HepG2 (cell line): ENCODE results near the gene ENHO. TPM values are rescaled to one million over a fixed set of nuclear protein-coding genes. Genes with fewer than 3 reads are reported as not detected.
A peak's percentile ranks its signal among the peaks of the same experiment; 100 is the strongest.

Experiments
- DMAP1 ChIP-seq: IDR thresholded peaks from 2 replicates; pipeline ENCODE4 v1.6.1; 2016
- ETV6 ChIP-seq: sonication (generic); formaldehyde crosslinking; conservative IDR thresholded peaks from 2 replicates; pipeline ENCODE4 v1.4.0; 2020; ENCODE audit warnings: missing genetic modification reagents
- ISX ChIP-seq: sonication (generic); formaldehyde crosslinking; conservative IDR thresholded peaks from 2 replicates; pipeline ENCODE4 v1.5.0; 2020; ENCODE audit warnings: missing genetic modification reagents
- KAT7 ChIP-seq: IDR thresholded peaks from 2 replicates; pipeline ENCODE4 v1.6.1; 2018; ENCODE audit warnings: borderline replicate concordance, missing compliant biosample characterization
- MED8 ChIP-seq: sonication (generic); formaldehyde crosslinking; IDR thresholded peaks from 2 replicates; pipeline ENCODE4 v1.8.1; 2023; ENCODE audit warnings: mild to moderate bottlenecking, missing genetic modification reagents; ENCODE audit not compliant: insufficient replicate concordance
- PRDM4 ChIP-seq: sonication (generic); formaldehyde crosslinking; IDR thresholded peaks from 2 replicates; pipeline ENCODE4 v1.9.0; 2021; ENCODE audit warnings: missing genetic modification reagents, borderline replicate concordance
- RAD21 ChIP-seq: fragments of 450-650 bp; formaldehyde crosslinking; IDR thresholded peaks from 2 replicates; pipeline ENCODE4 v1.5.0; 2020; ENCODE audit warnings: mild to moderate bottlenecking
- RFXANK ChIP-seq: IDR thresholded peaks from 2 replicates; pipeline ENCODE4 v1.6.1; 2016
- SUZ12 ChIP-seq: fragments of 150-350 bp; IDR thresholded peaks from 2 replicates; pipeline ENCODE4 v1.6.1; 2014; ENCODE audit warnings: low read depth, low read length
- WIZ ChIP-seq: sonication (generic); formaldehyde crosslinking; IDR thresholded peaks from 2 replicates; pipeline ENCODE4 v1.5.1; 2020; ENCODE audit warnings: mild to moderate bottlenecking, missing genetic modification reagents
- YY1 ChIP-seq: IDR thresholded peaks from 2 replicates; pipeline ENCODE4 v1.6.1; 2011; ENCODE audit warnings: low read length, low read depth, moderate library complexity, mild to moderate bottlenecking; ENCODE audit not compliant: insufficient read depth, insufficient replicate concordance
- ZFP1 ChIP-seq: IDR thresholded peaks from 2 replicates; pipeline ENCODE4 v1.6.1; 2016
- ZFY ChIP-seq: sonication (generic); formaldehyde crosslinking; IDR thresholded peaks from 2 replicates; pipeline ENCODE4 v1.4.0; 2020; ENCODE audit warnings: missing genetic modification reagents
- ZNF12 ChIP-seq: sonication (generic); formaldehyde crosslinking; IDR thresholded peaks from 2 replicates; pipeline ENCODE4 v1.5.0; 2020; ENCODE audit warnings: missing genetic modification reagents
- ZNF180 ChIP-seq: sonication (generic); formaldehyde crosslinking; IDR thresholded peaks from 2 replicates; pipeline ENCODE4 v1.4.0; 2020; ENCODE audit warnings: low read depth, missing genetic modification reagents, borderline replicate concordance
- ZNF205 ChIP-seq: IDR thresholded peaks from 2 replicates; pipeline ENCODE4 v1.6.1; 2018; ENCODE audit warnings: missing biosample characterization, missing genetic modification reagents
- ZNF207 ChIP-seq: fragments of 450-650 bp; IDR thresholded peaks from 2 replicates; pipeline ENCODE4 v1.6.1; 2016; ENCODE audit warnings: antibody characterized with exemption, borderline replicate concordance
- ZNF549 ChIP-seq: sonication (generic); formaldehyde crosslinking; IDR thresholded peaks from 2 replicates; pipeline ENCODE4 v1.5.0; 2020; ENCODE audit warnings: missing genetic modification reagents
- ZNF713 ChIP-seq: sonication (generic); formaldehyde crosslinking; IDR thresholded peaks from 2 replicates; pipeline ENCODE4 v1.4.0; 2020; ENCODE audit warnings: mild to moderate bottlenecking, missing genetic modification reagents
- ZNF766 ChIP-seq: sonication (generic); formaldehyde crosslinking; IDR thresholded peaks from 2 replicates; pipeline ENCODE4 v1.5.0; 2020; ENCODE audit warnings: missing genetic modification reagents, borderline replicate concordance
- polyA plus RNA-seq, 8 experiments: library from polyadenylated mRNA; depleted of rRNA in 3 of 8; stranded (reverse) in 7 of 8; unstranded in 1 of 8; fragments of >200 nt; fragmentation: Illumina TruSeq in 4 of 8; extraction: Trizol in 4 of 8; gene quantifications; 2 replicates each; pipeline versions ENCODE4 v1.2.1 to v1.2.3, GENCODE V29; 2011 to 2016; ENCODE audit warnings: low read depth in 4 of 8, missing spikeins in 1 of 8, mixed read lengths in 1 of 8; ENCODE audit not compliant: insufficient read depth in 1 of 8
- total RNA-seq, 5 experiments: library from RNA; depleted of rRNA; stranded (reverse); fragments of >200 nt; fragmentation: Illumina TruSeq; extraction: Trizol; gene quantifications; 2 replicates each; pipeline ENCODE4 v1.2.3, GENCODE V29; 2016; ENCODE audit warnings: low read depth in 1 of 5
- TF ChIP-seq, protein P1 (sequence below): sonication (generic); formaldehyde crosslinking; IDR thresholded peaks from 2 replicates; pipeline ENCODE4 v1.4.0; 2020; ENCODE audit warnings: missing genetic modification reagents, borderline replicate concordance
- TF ChIP-seq, protein P2 (sequence below): fragments of 450-650 bp; IDR thresholded peaks from 2 replicates; pipeline ENCODE4 v1.6.1; 2017
- TF ChIP-seq, protein P3 (sequence below): sonication (generic); formaldehyde crosslinking; IDR thresholded peaks from 2 replicates; pipeline ENCODE4 v1.4.0; 2020; ENCODE audit warnings: missing genetic modification reagents, low read depth, mild to moderate bottlenecking, borderline replicate concordance
- TF ChIP-seq, protein P4 (sequence below): sonication (generic); IDR thresholded peaks from 2 replicates; pipeline ENCODE4 v1.6.1; 2016; ENCODE audit warnings: low read depth, borderline replicate concordance

ENHO gene
- total and polyA plus RNA-seq, 2 of the 13 experiments (the other 11 are each of a cell fraction or from before 2014, with no cell fraction given): 0.08 to 0.60 TPM

DNA sequence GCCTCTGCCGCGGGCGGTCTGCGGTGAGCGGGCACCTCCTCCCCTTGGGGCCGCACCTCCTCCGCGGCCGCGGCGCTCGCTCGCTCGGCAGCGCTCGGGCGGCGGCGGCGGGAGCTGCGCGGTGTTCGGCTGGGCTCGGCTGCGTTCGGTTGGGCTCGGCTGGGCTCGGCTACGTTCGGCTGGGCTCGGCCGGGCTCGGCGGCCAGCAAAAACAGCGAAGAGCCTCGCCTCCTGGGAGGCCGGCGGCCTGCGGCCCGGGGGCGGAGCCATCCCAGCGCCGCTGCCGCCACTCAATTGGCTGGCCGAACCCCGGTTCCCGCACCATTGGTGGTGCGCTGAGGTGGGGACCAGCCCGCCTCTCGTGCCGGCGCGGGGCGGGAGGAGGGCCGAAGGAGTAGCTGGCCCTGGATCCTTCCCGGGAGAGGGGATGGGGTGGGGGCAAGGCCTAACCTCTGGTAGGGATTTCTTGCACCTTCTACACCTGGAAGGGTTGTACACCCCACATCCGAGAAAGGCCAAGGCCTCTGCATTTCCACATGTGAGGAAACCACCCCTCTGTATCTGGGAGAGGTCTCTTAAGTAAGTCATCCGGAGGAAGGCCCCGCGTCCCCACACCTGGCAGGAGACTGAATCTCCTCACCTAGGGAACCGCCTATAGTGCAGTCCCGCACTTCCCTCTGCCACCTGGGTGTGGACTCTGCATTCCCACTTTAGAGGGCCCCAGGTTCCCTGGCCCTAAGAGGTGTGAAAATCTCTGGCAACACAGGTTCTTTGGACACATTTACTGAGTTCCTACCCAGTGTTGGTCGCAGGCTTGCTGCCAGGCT, at the start of gene ENHO (continued):
- TF ChIP-seq, protein P1, sequence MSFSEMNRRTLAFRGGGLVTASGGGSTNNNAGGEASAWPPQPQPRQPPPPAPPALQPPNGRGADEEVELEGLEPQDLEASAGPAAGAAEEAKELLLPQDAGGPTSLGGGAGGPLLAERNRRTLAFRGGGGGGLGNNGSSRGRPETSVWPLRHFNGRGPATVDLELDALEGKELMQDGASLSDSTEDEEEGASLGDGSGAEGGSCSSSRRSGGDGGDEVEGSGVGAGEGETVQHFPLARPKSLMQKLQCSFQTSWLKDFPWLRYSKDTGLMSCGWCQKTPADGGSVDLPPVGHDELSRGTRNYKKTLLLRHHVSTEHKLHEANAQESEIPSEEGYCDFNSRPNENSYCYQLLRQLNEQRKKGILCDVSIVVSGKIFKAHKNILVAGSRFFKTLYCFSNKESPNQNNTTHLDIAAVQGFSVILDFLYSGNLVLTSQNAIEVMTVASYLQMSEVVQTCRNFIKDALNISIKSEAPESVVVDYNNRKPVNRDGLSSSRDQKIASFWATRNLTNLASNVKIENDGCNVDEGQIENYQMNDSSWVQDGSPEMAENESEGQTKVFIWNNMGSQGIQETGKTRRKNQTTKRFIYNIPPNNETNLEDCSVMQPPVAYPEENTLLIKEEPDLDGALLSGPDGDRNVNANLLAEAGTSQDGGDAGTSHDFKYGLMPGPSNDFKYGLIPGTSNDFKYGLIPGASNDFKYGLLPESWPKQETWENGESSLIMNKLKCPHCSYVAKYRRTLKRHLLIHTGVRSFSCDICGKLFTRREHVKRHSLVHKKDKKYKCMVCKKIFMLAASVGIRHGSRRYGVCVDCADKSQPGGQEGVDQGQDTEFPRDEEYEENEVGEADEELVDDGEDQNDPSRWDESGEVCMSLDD (CRISPR knock-in tag): no peak
- TF ChIP-seq ISX (CRISPR knock-in tag): no peak
- TF ChIP-seq RFXANK (CRISPR knock-in tag): no peak
- TF ChIP-seq ZNF12: no peak
- no peak for TF ChIP-seq ZNF549
- no peak for TF ChIP-seq SUZ12
- TF ChIP-seq, protein P2, sequence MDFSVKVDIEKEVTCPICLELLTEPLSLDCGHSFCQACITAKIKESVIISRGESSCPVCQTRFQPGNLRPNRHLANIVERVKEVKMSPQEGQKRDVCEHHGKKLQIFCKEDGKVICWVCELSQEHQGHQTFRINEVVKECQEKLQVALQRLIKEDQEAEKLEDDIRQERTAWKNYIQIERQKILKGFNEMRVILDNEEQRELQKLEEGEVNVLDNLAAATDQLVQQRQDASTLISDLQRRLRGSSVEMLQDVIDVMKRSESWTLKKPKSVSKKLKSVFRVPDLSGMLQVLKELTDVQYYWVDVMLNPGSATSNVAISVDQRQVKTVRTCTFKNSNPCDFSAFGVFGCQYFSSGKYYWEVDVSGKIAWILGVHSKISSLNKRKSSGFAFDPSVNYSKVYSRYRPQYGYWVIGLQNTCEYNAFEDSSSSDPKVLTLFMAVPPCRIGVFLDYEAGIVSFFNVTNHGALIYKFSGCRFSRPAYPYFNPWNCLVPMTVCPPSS: no peak
- peak; percentile 36 for TF ChIP-seq YY1
- TF ChIP-seq ZNF207: no peak
- no peak for TF ChIP-seq PRDM4 (CRISPR knock-in tag)
- TF ChIP-seq DMAP1: no peak
- TF ChIP-seq, protein P3, sequence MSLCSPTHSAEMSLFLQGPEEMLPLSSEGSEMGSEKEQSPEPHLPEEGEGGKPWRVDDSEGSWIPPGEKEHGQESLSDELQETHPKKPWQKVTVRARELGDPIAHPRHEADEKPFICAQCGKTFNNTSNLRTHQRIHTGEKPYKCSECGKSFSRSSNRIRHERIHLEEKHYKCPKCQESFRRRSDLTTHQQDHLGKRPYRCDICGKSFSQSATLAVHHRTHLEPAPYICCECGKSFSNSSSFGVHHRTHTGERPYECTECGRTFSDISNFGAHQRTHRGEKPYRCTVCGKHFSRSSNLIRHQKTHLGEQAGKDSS (CRISPR knock-in tag): 0 out of 2 replicates have a peak, but pooled peaks have one; percentile 52
- TF ChIP-seq ZNF766: no peak
- TF ChIP-seq ZNF205 (CRISPR knock-in tag): no peak
- no peak for TF ChIP-seq WIZ (CRISPR knock-in tag)
- TF ChIP-seq ETV6: no peak
- TF ChIP-seq ZFY (CRISPR knock-in tag): 0 out of 2 replicates have a peak, but pooled peaks have one; percentile 38
- TF ChIP-seq, protein P4, sequence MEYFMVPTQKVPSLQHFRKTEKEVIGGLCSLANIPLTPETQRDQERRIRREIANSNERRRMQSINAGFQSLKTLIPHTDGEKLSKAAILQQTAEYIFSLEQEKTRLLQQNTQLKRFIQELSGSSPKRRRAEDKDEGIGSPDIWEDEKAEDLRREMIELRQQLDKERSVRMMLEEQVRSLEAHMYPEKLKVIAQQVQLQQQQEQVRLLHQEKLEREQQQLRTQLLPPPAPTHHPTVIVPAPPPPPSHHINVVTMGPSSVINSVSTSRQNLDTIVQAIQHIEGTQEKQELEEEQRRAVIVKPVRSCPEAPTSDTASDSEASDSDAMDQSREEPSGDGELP: no peak
- no peak for TF ChIP-seq ZFP1 (CRISPR knock-in tag)
- no peak for TF ChIP-seq ZNF713 (CRISPR knock-in tag)
- TF ChIP-seq MED8 (CRISPR knock-in tag): no peak
- no peak for TF ChIP-seq RAD21 (CRISPR knock-in tag)
- no peak for TF ChIP-seq ZNF180 (CRISPR knock-in tag)
- TF ChIP-seq KAT7 (CRISPR knock-in tag): no peak
